Measurements from ENCODE around the gene LAPTM5. TPM values are rescaled to one million over a fixed set of nuclear protein-coding genes. Genes with fewer than 3 reads are reported as not detected.
A peak's percentile ranks its signal among the peaks of the same experiment; 100 is the strongest.

LAPTM5 gene
- total RNA-seq, 4 donors from 2014 or later = 25.3 to 97.3 (median 46.4) TPM

GRCh38 chr1:30765556-30766434 lies 8.2 kb upstream of the LAPTM5 start:
- WGBS, 2 donors = 83 to 85% methylated on average over 13 to 15 of the region's 15 CpGs
- no peak overlapping the region for H3K27ac ChIP-seq
- intact Hi-C loops (cut with DNase I) = no loop called here
- no peaks in the 10 kb centered on the region for H3K36me3 ChIP-seq
- TF ChIP-seq POLR2A (IDR thresholded peaks at IDR 0.05) (no peak), CTCF (IDR thresholded peaks at IDR 0.05) (no peak)
- no peak for DNase-seq
- no peaks in the 10 kb centered on the region for H3K27me3 ChIP-seq
- H3K4me3 ChIP-seq (replicated peaks in 1 of 3) = no peak overlapping the region
- no peaks in the 10 kb centered on the region for H3K9me3 ChIP-seq
- H3K4me1 ChIP-seq = no peaks in the 10 kb centered on the region

GRCh38 chr1:30764939-30765555 lies 7.5 kb upstream of the LAPTM5 start:
- Histone ChIP-seq H3K4me3 (replicated peaks in 1 of 3) (no peak overlapping the region), H3K36me3 (no peaks in the 10 kb centered on the region), H3K27ac (no peak overlapping the region), H3K9me3 (no peaks in the 10 kb centered on the region), H3K27me3 (no peaks in the 10 kb centered on the region), H3K4me1 (no peaks in the 10 kb centered on the region)
- intact Hi-C loops (cut with DNase I) = no loop called here
- no peak for TF ChIP-seq POLR2A (IDR thresholded peaks at IDR 0.05)
- no peak for TF ChIP-seq CTCF (IDR thresholded peaks at IDR 0.05)
- no peak for DNase-seq
- WGBS, 2 donors = 91 to 97% methylated on average over 15 to 17 of the region's 18 CpGs

GRCh38 chr1:30764396-30764795 lies 6.8 kb upstream of the LAPTM5 start:
- no peaks in the 10 kb centered on the region for H3K9me3 ChIP-seq
- WGBS, 2 donors = 93 to 97% methylated on average over 5 of the region's 5 CpGs
- H3K4me1 ChIP-seq = no peaks in the 10 kb centered on the region
- no peak for DNase-seq
- no peaks in the 10 kb centered on the region for H3K36me3 ChIP-seq
- H3K27ac ChIP-seq = no peak overlapping the region
- H3K4me3 ChIP-seq (replicated peaks in 1 of 3) = no peak overlapping the region
- TF ChIP-seq POLR2A (IDR thresholded peaks at IDR 0.05) = no peak
- no peak for TF ChIP-seq CTCF (IDR thresholded peaks at IDR 0.05)
- no peaks in the 10 kb centered on the region for H3K27me3 ChIP-seq
- intact Hi-C loops (cut with DNase I) = no loop called here

GRCh38 chr1:30763651-30764248 lies 6.2 kb upstream of the LAPTM5 start:
- Histone ChIP-seq H3K27me3 (no peaks in the 10 kb centered on the region), H3K36me3 (no peaks in the 10 kb centered on the region), H3K27ac (no peak overlapping the region), H3K9me3 (no peaks in the 10 kb centered on the region), H3K4me3 (replicated peaks in 1 of 3) (no peak overlapping the region), H3K4me1 (no peaks in the 10 kb centered on the region)
- intact Hi-C loops (cut with DNase I) = no loop called here
- DNase-seq = peak; percentile 67 to 77
- WGBS, 2 donors = 67 to 69% methylated on average over 9 to 10 of the region's 10 CpGs
- TF ChIP-seq CTCF (IDR thresholded peaks at IDR 0.05) (no peak), POLR2A (IDR thresholded peaks at IDR 0.05) (no peak)

Measured in thyroid gland (tissue), 4 donors.